Endodermal cell (in vitro differentiated cells): ENCODE measurements around the gene MAML1. TPM values are rescaled to one million over a fixed set of nuclear protein-coding genes. Genes with fewer than 3 reads are reported as not detected.
A peak's percentile ranks its signal among the peaks of the same experiment; 100 is the strongest.

ENCODE experiments used
- DNase-seq: peaks from one replicate; pipeline ENCODE4 v3.0.0-alpha.2; 2017
- H3K27ac ChIP-seq: 2 replicates; pipeline ENCODE4 v1.5.1; 2013; ENCODE audit warnings: mild to moderate bottlenecking, low read depth, low read length, moderate library complexity
- H3K27me3 ChIP-seq: 2 replicates; pipeline ENCODE4 v1.6.1; 2013; ENCODE audit warnings: mild to moderate bottlenecking, low read length, moderate library complexity; ENCODE audit not compliant: insufficient read depth, control insufficient read depth, poor library complexity, severe bottlenecking
- H3K36me3 ChIP-seq: 2 replicates; pipeline ENCODE4 v1.7.0; 2013; ENCODE audit warnings: mild to moderate bottlenecking, low read length, moderate library complexity; ENCODE audit not compliant: control insufficient read depth, insufficient read depth
- H3K4me1 ChIP-seq: one replicate; pipeline ENCODE4 v1.7.0; 2013; ENCODE audit warnings: low read length; ENCODE audit not compliant: control insufficient read depth, insufficient read depth
- H3K4me3 ChIP-seq: 2 replicates; pipeline ENCODE4 v1.5.1; 2013; ENCODE audit warnings: mild to moderate bottlenecking, low read length, moderate library complexity
- H3K9ac ChIP-seq: 2 replicates; pipeline ENCODE4 v1.6.1; 2013; ENCODE audit warnings: mild to moderate bottlenecking, low read length, moderate library complexity; ENCODE audit not compliant: poor library complexity, severe bottlenecking; ENCODE audit errors: extremely low read depth
- H3K9me3 ChIP-seq: 2 replicates; pipeline ENCODE4 v1.6.1; 2013; ENCODE audit warnings: mild to moderate bottlenecking, low read length, moderate library complexity; ENCODE audit not compliant: control insufficient read depth
- H3K27ac Mint-ChIP-seq: 2 replicates; pipeline ENCODE4 v1.8.0; 2020; ENCODE audit warnings: mixed read lengths
- H3K27me3 Mint-ChIP-seq: 2 replicates; pipeline ENCODE4 v1.8.0; 2021; ENCODE audit warnings: mild to moderate bottlenecking, mixed read lengths; ENCODE audit not compliant: insufficient read depth
- H3K36me3 Mint-ChIP-seq: 2 replicates; pipeline ENCODE4 v1.8.0; 2020; ENCODE audit warnings: low read depth, mixed read lengths
- H3K4me1 Mint-ChIP-seq: 2 replicates; pipeline ENCODE4 v1.8.0; 2020; ENCODE audit warnings: mixed read lengths
- H3K4me3 Mint-ChIP-seq: 2 replicates; pipeline ENCODE4 v1.8.0; 2020; ENCODE audit warnings: mild to moderate bottlenecking, moderate library complexity, mixed read lengths
- H3K9me3 Mint-ChIP-seq: 2 replicates; pipeline ENCODE4 v1.8.0; 2020; ENCODE audit warnings: mild to moderate bottlenecking, mixed read lengths
- CTCF ChIP-seq: fragments of 200-600 bp; sonication (generic); conservative IDR thresholded peaks from 2 replicates; pipeline ENCODE4 v1.5.0; 2021; ENCODE audit warnings: antibody characterized with exemption, mild to moderate bottlenecking
- WGBS, 2 experiments: methylation state at CpG; one replicate each; pipeline versions ENCODE4 v1.1.5 to v1.1.7; 2013; ENCODE audit warnings: missing lambda C conversion rate in 2 of 2, mixed read lengths in 1 of 2; ENCODE audit not compliant: insufficient coverage in 1 of 2, insufficient read length in 1 of 2; 5-methylcytosine and 5-hydroxymethylcytosine counted together
- total RNA-seq, 2 donors: library from RNA; stranded (reverse); fragmentation: NEBNext Ultra II Directional in 1 of 2; extraction: Animal tissue kit (Norgen Biotek cat#: 25700) in 1 of 2; gene quantifications; 2 replicates in 1 of 2; 3 replicates in 1 of 2; pipeline ENCODE4 v1.2.1, GENCODE V29; 2021

MAML1 gene
- total RNA-seq, 2 donors from 2014 or later, result 38.9 to 41.4 TPM

- DNase-seq, result no peak
- Mint-ChIP-seq H3K4me3 (no peak overlapping the region), H3K4me1 (peaks cover 40% of the 10 kb centered on the region), H3K27ac (peak overlapping the region; percentile 86), H3K36me3 (peaks cover 52% of the 10 kb centered on the region), H3K27me3 (no peaks in the 10 kb centered on the region), H3K9me3 (no peaks in the 10 kb centered on the region)
- Histone ChIP-seq H3K9ac (no peak overlapping the region), H3K9me3 (no peaks in the 10 kb centered on the region), H3K36me3 (peaks cover 59% of the 10 kb centered on the region), H3K27me3 (no peaks in the 10 kb centered on the region), H3K4me1 (peaks cover 7% of the 10 kb centered on the region), H3K4me3 (no peak overlapping the region), H3K27ac (no peak overlapping the region)
- 84 to 87% methylated on average over 12 of the region's 12 CpGs for WGBS, 2 experiments
- TF ChIP-seq CTCF, result no peak
Observed at GRCh38 chr5:179766726-179767455, 34.3 kb downstream of the MAML1 start.

DNA sequence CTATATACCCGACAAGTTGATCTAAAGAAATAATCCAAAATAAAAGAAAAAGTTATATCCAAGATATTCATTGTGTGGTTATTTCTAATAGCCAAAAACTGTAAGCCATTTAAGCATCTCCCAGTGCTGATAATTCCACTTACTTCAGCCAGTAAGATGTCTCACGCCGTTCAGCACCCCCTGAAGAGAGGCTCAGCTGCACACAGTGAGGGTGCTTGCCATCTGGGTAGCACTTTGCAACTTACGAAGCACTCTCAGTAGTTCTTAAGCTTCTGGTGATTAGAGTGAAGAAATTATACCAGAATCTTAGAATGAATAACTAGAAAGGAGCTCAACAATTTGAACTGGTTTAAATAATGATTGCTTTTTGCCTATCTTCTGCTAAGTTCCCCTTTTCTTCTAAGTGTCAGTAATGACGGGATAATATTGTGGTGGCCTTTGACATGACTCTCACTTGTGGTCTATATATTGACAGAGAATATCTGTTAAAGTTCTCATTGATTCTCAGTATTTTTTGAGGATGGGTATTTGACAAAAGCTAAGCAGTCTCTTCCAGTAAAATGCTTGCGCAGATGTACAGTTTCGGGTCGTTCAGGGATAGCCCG, 35.0 kb downstream of the MAML1 start:
- no peak overlapping the region for H3K4me3 Mint-ChIP-seq
- H3K4me1 ChIP-seq, result peaks cover 7% of the 10 kb centered on the region
- no peak overlapping the region for H3K4me3 ChIP-seq
- no peaks in the 10 kb centered on the region for H3K27me3 Mint-ChIP-seq
- no peaks in the 10 kb centered on the region for H3K27me3 ChIP-seq
- no peak overlapping the region for H3K27ac ChIP-seq
- peaks cover 34% of the 10 kb centered on the region for H3K4me1 Mint-ChIP-seq
- WGBS, 2 experiments, result 89% methylated on average over 8 to 9 of the region's 9 CpGs
- DNase-seq, result no peak
- H3K27ac Mint-ChIP-seq, result peak overlapping the region; percentile 31
- H3K36me3 ChIP-seq, result peaks cover 60% of the 10 kb centered on the region
- H3K9me3 Mint-ChIP-seq, result no peaks in the 10 kb centered on the region
- peaks cover 59% of the 10 kb centered on the region for H3K36me3 Mint-ChIP-seq
- no peak overlapping the region for H3K9ac ChIP-seq
- no peak for TF ChIP-seq CTCF
- H3K9me3 ChIP-seq, result no peaks in the 10 kb centered on the region

DNA sequence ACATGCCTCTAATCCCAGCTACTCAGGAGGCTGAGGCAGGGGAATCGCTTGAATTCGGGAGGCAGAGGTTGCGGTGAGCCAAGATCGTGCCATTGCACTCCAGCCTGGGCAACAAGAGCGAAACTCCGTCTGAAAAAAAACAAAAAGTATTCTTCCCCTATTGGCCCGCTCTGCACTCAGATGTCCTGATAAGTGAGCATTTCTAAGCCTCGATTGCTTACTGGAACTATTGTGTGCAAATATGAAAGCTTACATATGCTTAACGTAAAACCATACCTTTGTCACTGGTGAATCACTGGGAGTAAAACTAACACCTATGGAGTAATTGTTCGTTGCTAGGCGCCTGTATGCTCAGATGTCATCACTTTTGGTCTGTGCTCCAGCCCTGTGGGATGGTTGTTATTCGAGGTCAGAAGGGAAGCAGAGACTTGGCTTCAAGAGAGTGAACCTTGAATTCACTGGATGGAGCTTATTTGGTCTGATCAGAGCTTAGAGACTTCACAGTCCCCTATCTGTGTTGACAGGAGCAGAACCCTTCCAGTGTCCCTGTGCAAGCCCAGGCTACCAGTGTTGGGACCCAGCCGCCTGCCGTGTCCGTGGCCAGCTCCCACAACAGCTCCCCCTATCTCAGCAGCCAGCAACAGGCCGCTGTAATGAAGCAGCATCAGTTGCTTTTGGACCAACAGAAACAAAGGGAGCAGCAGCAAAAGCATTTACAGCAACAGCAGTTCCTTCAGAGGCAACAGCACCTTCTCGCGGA, 35.9 kb downstream of the MAML1 start:
- no peaks in the 10 kb centered on the region for H3K27me3 Mint-ChIP-seq
- DNase-seq, result peak; percentile 81
- no peaks in the 10 kb centered on the region for H3K27me3 ChIP-seq
- peak; percentile 70 for TF ChIP-seq CTCF
- H3K9me3 Mint-ChIP-seq, result no peaks in the 10 kb centered on the region
- H3K4me1 ChIP-seq, result peaks cover 7% of the 10 kb centered on the region
- H3K4me3 ChIP-seq, result no peak overlapping the region
- H3K36me3 ChIP-seq, result peaks cover 65% of the 10 kb centered on the region
- WGBS, 2 experiments, result 92 to 98% methylated on average over 17 to 18 of the region's 18 CpGs
- peaks cover 67% of the 10 kb centered on the region for H3K36me3 Mint-ChIP-seq
- H3K27ac ChIP-seq, result no peak overlapping the region
- H3K9me3 ChIP-seq, result no peaks in the 10 kb centered on the region
- H3K4me3 Mint-ChIP-seq, result no peak overlapping the region
- no peak overlapping the region for H3K9ac ChIP-seq
- H3K27ac Mint-ChIP-seq, result no peak overlapping the region
- peaks cover 28% of the 10 kb centered on the region for H3K4me1 Mint-ChIP-seq
